K562 (cell line): ENCODE data around the gene FASN. TPM values are rescaled to one million over a fixed set of nuclear protein-coding genes. Genes with fewer than 3 reads are reported as not detected.
A peak's percentile ranks its signal among the peaks of the same experiment; 100 is the strongest.

Experiments used
- GABPA ChIP-seq: fragments of 200-800 bp; sonication (Bioruptor generic); conservative IDR thresholded peaks from 2 replicates; pipeline ENCODE4 v1.6.1; 2016; ENCODE audit warnings: low read depth, missing genetic modification characterization, missing compliant biosample characterization
- GABPB1 ChIP-seq: sonication (generic); formaldehyde crosslinking; IDR thresholded peaks from 2 replicates; pipeline ENCODE4 v1.8.0; 2022; ENCODE audit warnings: mild to moderate bottlenecking, missing genetic modification reagents
- GATAD2B ChIP-seq: fragments of 450-650 bp; IDR thresholded peaks from 2 replicates; pipeline ENCODE4 v1.6.1; 2017; ENCODE audit warnings: mild to moderate bottlenecking, borderline replicate concordance
- GMEB1 ChIP-seq: fragments of 250-450 bp; sonication (Bioruptor Pico); IDR thresholded peaks from 2 replicates; pipeline ENCODE4 v1.4.0; 2020; ENCODE audit warnings: mild to moderate bottlenecking
- HCFC1 ChIP-seq: IDR thresholded peaks from 2 replicates; pipeline ENCODE4 v1.6.1; 2012; ENCODE audit warnings: low read depth, low read length, improper control_type of control experiment
- HMBOX1 ChIP-seq: sonication (generic); IDR thresholded peaks from 2 replicates; pipeline ENCODE4 v1.6.1; 2016
- HMG20B ChIP-seq: fragments of 250-450 bp; sonication (Bioruptor Pico); IDR thresholded peaks from 2 replicates; pipeline ENCODE4 v1.5.0; 2021; ENCODE audit warnings: mild to moderate bottlenecking
- KDM5B ChIP-seq: fragments of 200-600 bp; sonication (generic); IDR thresholded peaks from 2 replicates; pipeline ENCODE4 v1.6.1; 2012; ENCODE audit warnings: low read depth, mild to moderate bottlenecking, moderate library complexity, low read length, control low read depth, inconsistent platforms; ENCODE audit not compliant: insufficient replicate concordance
- NONO ChIP-seq, 2 experiments: fragments of 200-400 bp in 1 of 2; fragments of 450-650 bp in 1 of 2; formaldehyde crosslinking in 1 of 2; IDR thresholded peaks; 2 replicates each; pipeline ENCODE4 v1.6.1; 2017; ENCODE audit warnings: low read depth in 2 of 2, mild to moderate bottlenecking in 2 of 2, moderate library complexity in 2 of 2, low read length in 1 of 2
- RFX5 ChIP-seq: IDR thresholded peaks from 2 replicates; pipeline ENCODE4 v1.6.1; 2011; ENCODE audit warnings: low read depth, mild to moderate bottlenecking, improper control_type of control experiment, low read length
- SAP30 ChIP-seq: fragments of 200-600 bp; sonication (generic); IDR thresholded peaks from 2 replicates; pipeline ENCODE4 v1.6.1; 2012; ENCODE audit warnings: borderline replicate concordance, low read depth, mild to moderate bottlenecking, moderate library complexity, low read length, control low read depth, inconsistent platforms; ENCODE audit not compliant: insufficient read depth, poor library complexity, severe bottlenecking
- SIN3A ChIP-seq, 2 experiments: fragments of 150-350 bp in 1 of 2; IDR thresholded peaks; 2 replicates each; pipeline ENCODE4 v1.6.1; 2011 to 2016; ENCODE audit warnings: borderline replicate concordance in 2 of 2, low read depth in 2 of 2, low read length in 2 of 2, mild to moderate bottlenecking in 2 of 2, moderate library complexity in 2 of 2; ENCODE audit not compliant: control insufficient read depth in 1 of 2
- SIN3B ChIP-seq: fragments of 450-650 bp; IDR thresholded peaks from 2 replicates; pipeline ENCODE4 v1.6.1; 2017; ENCODE audit warnings: low read depth, mild to moderate bottlenecking, moderate library complexity
- TFAM ChIP-seq: fragments of 250-450 bp; sonication (Bioruptor Pico); conservative IDR thresholded peaks from 2 replicates; pipeline ENCODE4 v1.5.0; 2021; ENCODE audit warnings: mild to moderate bottlenecking, moderate library complexity
- TSC22D4 ChIP-seq: fragments of 450-650 bp; IDR thresholded peaks from 2 replicates; pipeline ENCODE4 v1.6.1; 2016; ENCODE audit warnings: missing genetic modification characterization, missing biosample characterization, control low read depth
- ZBTB7A ChIP-seq: IDR thresholded peaks from 2 replicates; pipeline ENCODE4 v1.6.1; 2011; ENCODE audit warnings: low read depth, mild to moderate bottlenecking, low read length, moderate library complexity, borderline replicate concordance; ENCODE audit not compliant: control insufficient read depth
- ZFX ChIP-seq: sonication (generic); formaldehyde crosslinking; IDR thresholded peaks from 2 replicates; pipeline ENCODE4 v1.8.0; 2022; ENCODE audit warnings: mild to moderate bottlenecking, missing genetic modification reagents, moderate library complexity
- polyA plus RNA-seq, 8 experiments: library from polyadenylated mRNA; depleted of rRNA in 4 of 8; stranded (reverse) in 5 of 8; unstranded in 3 of 8; fragments of >200 nt; fragmentation: Nextera tagmentation in 2 of 8; fragmentation: Illumina TruSeq in 1 of 8; extraction: Ambion mirVana in 2 of 8; extraction: Trizol in 1 of 8; gene quantifications; 2 replicates each; pipeline versions ENCODE4 v1.2.1 to v1.2.3, GENCODE V29; 2011 to 2014; ENCODE audit warnings: inconsistent platforms in 1 of 8, missing spikeins in 1 of 8
- total RNA-seq, 7 experiments: library from RNA; depleted of rRNA in 6 of 7; stranded (reverse); fragments of >200 nt in 6 of 7; fragmentation: Illumina TruSeq in 2 of 7; extraction: Trizol in 2 of 7; gene quantifications; 2 replicates each; pipeline versions ENCODE4 v1.2.1 to v1.2.3, GENCODE V29; 2011 to 2021; ENCODE audit warnings: low replicate concordance in 1 of 7

FASN gene
- total and polyA plus RNA-seq, 9 of the 15 experiments (the other 6 are each of a cell fraction or from before 2014, with no cell fraction given): 0.15 to 663 (median 49.9) TPM

DNA sequence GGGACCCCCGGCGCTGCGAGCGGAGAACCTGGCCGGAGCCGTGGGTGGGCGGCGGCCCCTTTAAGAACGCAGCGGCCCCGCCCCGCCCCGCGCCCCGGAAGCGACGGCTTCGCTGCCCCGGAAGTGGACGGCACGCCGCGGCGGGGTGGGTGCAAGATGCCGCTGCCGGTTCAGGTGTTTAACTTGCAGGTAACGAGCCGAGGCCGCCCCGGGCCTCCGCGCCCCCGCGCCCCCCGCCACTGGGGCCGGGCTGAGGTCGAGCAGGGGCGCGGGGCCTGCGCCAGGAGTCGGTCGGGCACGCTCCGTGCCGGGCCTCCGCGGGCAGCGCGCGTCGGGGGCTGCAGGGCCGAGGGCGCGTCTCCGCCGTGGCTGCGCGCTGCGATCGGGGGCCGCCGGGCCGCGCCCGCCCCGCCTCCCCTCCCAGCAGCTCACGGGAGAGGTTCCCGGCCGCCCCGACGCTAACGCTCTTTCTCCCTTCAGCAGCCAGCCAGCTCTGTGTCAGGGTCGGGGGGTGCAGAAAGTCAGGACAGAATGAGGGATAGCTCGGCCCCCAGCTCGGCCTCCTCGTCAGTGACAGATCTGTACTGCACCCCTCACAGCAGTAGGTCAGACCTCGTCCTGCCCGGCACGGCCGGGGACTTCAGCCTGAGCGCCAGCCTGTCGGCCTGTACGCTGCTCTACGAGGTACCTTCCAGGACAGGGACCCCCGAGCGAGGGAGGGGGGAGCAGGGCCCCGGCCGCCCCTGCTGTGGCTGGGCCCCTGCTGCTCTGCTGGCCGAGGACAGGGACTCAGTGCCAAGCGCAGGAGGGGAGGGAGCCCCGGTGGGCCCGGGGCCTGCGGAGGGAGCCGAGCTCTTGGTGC lies 46.0 kb downstream of the FASN start, which contains the start of the genes GPS1 and RFNG (continued):
- peak; percentile 22 for TF ChIP-seq KDM5B
- peak; percentile 61 for TF ChIP-seq SAP30
- peak; percentile 80; the same call in 1 of the 2 replicates for TF ChIP-seq ZBTB7A
- no peak for TF ChIP-seq TFAM
- TF ChIP-seq HMBOX1: no peak
- no peak for TF ChIP-seq TSC22D4
- TF ChIP-seq SIN3B: peak; percentile 93
- peak; percentile 99 for TF ChIP-seq GABPA
- TF ChIP-seq GABPB1 (CRISPR knock-in tag): peak; percentile 85; the same call in 1 of the 2 replicates
- peak; percentile 82 for TF ChIP-seq GMEB1 (CRISPR knock-in tag)
- peak; percentile 76 for TF ChIP-seq HCFC1
- peak; percentile 87; the same call in 1 of the 2 replicates for TF ChIP-seq GATAD2B
- peak; percentile 64 to 66; a peak in 1 of 4 replicates for TF ChIP-seq SIN3A (IDR thresholded peaks at IDR 0.05; ENCODE audit: borderline replicate concordance in 2 of 2, control insufficient read depth in 1 of 2, low read depth in 2 of 2, low read length in 2 of 2)
- peak; percentile 28 for TF ChIP-seq ZFX
- peak in 1 of 2 experiments; percentile 67; a peak in 1 of 4 replicates for TF ChIP-seq NONO (IDR thresholded peaks at IDR 0.05; ENCODE audit: low read depth in 2 of 2, low read length in 1 of 2)
- TF ChIP-seq HMG20B: no peak
- no peak for TF ChIP-seq RFX5
